H4 (cell line): ENCODE results near the gene DGKI. TPM values are rescaled to one million over a fixed set of nuclear protein-coding genes. Genes with fewer than 3 reads are reported as not detected.
A peak's percentile ranks its signal among the peaks of the same experiment; 100 is the strongest.

Source experiments
- DNase-seq: peaks from one replicate; pipeline ENCODE4 v3.0.0-alpha.2; 2015; ENCODE audit warnings: low spot score
- total RNA-seq: library from RNA; depleted of rRNA; stranded (reverse); fragments of >200 nt; shearing (Covaris generic); gene quantifications from 2 replicates; pipeline ENCODE4 v1.2.3, GENCODE V29; 2014

The DGKI gene
- total RNA-seq, 1 experiment from 2014 or later: 1.5 TPM

DNA sequence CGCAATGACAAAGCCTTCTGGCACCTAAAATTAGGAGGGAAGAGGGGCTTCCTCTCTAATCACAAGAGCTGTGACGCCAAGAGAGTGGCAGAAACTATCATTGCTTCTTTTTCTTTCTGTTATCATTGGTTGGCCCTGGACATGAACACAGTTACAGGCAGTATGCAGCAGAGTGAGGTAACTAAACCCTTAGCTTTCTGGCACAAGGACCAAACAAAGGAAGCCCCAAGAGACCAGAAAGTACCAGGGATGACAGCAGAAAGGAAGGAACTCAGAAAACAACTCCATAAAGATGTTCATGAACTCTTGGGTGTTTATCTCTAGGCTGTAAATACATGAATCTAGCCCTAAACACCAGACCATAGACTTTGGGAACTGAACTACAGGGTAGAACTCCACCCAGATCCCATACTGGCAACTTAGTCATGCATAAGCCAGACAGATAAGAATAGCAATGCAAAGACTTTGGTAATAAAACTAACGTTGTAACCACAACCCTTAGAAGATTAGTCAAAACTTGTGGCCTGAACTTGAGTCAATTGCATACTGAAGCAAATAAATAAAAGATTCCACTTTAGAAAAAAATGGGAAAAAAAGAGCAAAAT lies 307.6 kb downstream of the DGKI start:
- peak; percentile 82 for DNase-seq

DNA sequence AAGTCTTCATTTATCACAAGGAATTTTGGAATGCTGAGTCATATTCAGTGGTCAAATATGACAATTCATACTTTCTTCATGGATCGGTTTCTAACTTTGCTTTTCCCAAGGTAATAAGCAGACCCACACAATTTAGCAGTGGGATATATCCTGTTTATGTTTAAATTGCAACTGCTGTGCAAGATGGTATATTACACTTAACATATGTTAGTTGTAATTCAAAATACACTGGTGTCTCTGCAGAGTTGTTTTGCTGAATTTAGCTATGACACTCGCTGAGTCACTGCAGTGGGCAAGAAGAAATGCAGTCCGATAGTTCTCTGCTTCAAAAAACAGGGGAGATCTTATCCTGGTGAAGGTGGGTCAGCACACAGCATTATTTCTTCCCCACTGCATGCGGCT lies 308.4 kb downstream of the DGKI start:
- DNase-seq: peak; percentile 52

DNA sequence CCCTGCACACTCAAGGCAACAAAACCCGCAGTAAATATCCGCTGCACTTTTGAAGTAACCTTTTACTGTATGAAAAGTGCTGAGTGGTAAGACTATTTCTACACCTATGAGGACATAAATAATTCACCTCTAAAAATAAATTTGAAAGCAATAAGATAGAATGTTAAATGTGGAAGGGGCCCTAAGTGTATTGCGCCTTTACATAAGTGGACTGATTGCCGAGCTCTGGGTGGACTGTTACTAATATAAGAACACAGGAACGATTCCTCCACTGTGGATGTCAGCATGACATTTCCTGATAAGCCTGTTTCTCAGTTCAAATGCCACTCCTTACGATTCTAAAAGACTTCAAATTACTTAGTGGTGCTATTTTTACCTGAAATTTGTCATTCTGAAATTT lies 311.2 kb downstream of the DGKI start:
- DNase-seq: no peak

DNA sequence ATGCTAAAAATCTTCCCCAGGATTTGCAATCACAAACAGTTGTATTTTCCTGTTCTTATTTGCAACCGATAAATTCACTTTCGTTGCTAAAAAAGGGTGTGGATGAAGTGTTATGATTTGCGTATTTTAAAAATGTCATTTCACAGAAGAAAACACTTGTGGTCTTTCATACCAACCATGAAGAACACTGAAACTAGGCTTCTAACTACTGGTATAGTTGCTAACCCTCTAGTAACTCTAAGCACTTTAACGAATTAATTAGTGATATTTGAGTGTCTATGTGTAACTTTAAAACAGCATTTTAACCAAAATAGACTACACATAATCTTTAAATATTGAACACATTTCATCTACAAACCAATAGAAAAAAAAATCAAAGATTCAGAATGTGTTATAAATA lies 315.1 kb downstream of the DGKI start:
- no peak for DNase-seq

DNA sequence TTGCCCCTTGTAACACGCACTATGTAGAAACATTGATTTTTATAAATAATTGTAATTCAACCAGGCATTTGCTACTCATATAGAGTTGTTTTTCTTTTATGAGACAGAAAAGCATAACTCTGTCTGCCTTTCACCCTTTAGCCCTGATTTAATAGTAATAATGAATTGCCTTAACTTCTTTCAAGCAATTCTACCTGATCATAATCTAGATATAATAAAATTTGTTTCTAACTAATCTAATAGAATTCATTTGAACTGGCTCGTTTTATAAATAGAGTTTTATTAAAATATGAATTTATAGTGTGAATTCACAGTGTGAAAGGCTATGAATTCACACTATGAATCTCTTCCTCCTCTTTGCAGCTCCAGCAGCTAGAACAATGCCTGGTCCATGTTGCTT lies 319.1 kb downstream of the DGKI start:
- DNase-seq: no peak

DNA sequence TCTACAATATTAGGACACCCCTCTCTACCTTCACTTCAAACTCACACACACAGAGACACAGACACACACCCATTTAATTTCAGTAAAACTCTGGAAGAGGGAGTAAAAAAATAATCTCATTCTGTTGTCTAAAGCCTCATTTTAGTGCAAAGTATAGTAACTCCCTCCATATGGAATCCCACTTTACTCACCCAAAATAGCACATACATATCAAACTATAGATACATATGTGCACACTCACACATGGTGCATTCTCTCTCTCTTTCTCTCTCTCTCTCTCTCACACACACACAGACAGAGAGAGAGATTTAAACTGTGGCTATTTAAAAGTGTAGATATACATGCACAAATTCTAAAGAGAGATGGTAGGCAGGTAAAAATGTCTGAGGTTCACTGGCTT lies 323.6 kb downstream of the DGKI start:
- no peak for DNase-seq

DNA sequence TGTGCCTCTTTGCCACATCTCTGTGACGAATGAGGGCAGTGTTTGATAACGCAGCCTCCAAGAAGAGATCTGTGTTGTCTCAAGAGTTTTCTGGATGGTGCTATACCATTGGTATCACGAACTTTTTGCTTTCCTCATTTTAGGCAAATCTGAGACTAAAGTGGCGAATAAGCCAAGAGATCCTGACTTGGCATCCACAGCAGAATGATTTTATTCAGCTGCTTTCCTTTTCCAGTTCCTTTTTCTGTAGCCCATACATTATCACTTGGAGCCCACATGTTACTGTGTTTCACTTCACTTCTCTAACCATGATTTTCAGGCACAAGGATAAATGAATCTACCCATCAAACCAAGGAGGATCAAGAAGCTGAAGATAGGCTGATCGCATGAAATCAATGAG lies 325.3 kb downstream of the DGKI start:
- DNase-seq: no peak

DNA sequence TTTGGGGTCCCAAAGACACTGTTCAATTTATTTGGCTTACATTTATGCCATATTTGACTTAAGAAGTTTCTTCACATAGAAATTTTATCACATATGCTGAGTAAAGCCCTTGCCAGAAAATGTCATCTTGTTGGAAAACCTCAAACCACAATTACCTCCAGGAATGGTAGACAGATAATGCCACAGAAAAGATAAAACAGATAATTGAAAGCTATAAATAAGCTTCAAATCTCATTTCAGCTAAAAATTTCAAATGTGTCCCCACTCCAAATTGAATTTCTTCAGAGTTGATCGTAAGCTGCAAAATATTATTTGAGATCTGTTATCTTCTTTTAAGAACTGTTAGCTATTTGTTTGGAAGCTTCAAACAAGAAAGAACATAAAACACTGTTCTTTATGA lies 326.8 kb downstream of the DGKI start:
- DNase-seq: no peak

DNA sequence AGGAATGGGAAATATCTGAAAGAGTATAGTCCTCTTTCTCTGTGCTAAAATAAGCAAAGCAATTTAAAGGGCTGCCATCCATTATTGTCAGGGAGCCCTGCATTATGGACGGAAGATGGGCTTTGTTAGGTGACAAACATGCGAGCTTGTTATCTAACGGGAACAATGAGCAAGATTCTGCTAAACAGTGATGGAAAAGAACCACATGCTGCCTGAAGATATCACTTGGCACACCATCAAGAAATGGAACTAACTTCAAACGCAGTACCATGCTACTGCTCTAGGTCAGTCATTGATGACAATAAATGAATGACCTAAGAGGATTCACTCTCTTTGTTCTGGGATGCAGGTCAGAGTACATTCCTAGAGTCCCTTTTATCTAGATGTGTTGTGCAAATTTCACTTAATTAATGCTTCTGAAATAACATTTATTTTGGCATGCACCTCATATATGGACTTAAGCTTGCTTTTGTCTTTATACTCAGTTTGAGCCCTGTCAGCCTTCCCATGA lies 327.5 kb downstream of the DGKI start:
- DNase-seq: no peak

DNA sequence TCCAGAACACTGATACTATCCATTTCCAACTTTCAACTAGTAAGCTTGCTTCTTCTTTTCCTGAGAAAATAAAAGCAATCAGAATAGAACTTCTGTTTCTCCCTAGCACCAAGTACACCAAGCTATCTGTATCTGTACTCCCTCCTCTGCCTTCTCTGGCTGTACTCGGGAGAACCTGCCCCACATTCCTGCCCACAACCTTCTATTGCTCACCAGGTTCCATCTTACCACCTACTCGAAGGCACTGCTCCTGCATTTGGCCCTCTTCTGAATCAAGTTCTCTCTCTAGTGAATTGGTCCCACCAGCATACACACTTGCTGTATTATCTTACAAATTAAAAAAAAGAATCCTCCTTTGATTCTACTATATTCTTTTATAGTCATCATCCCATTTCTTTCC lies 333.7 kb downstream of the DGKI start:
- DNase-seq: no peak

DNA sequence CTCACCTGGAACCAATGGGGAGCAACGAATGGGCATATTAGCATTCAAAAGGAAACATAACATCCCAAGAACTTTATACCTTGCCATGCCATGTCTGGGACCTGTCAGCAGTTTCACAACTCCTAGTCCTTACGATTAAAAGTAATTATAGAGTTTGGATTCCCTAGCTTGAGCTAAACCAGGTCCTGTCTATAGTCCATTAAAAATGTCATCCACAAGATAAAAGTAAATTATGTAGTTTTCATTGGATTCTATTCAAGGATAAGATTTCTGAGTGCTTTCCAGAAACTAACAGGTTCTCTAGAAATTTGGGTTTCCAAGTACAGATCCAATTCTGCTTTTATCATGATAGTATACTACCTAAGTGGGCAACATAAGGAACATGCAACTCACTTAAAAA lies 339.7 kb downstream of the DGKI start:
- DNase-seq: no peak

DNA sequence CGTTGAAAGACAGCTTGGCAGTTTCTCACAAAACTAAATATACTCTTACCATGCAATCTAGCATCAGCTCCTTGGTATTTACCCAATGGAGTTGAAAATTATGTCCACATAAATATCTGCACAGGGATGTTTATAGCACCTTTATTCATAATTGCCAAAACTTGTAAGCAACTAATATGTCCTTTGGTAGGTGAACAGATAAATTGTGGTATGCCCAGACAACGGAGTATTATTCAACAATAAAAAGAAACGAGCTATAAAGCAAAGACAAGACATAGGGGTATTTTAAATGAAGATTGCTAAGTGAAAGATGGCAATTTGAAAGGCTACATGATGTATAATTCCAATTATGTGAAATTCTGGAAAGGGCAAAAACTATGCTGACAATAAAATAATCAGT lies 340.7 kb downstream of the DGKI start:
- DNase-seq: no peak

DNA sequence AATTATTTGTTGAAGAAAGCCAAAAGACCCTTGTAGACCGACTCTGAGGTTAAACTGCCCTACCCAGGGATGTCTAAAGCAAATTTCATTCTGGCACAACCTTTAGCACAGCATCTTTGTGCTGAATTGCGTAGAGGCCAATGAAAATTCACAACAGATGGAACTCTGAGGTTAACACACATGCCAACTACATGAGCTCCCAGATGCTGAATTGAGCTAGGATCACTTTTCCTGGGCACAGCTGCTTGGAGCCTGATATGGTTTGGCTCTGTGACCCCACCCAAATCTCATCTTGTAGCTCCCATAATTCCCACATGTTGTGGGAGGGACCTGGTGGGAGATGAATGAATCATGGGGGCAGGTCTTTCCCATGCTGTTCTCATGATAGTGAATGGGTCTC lies 345.2 kb downstream of the DGKI start:
- no peak for DNase-seq

DNA sequence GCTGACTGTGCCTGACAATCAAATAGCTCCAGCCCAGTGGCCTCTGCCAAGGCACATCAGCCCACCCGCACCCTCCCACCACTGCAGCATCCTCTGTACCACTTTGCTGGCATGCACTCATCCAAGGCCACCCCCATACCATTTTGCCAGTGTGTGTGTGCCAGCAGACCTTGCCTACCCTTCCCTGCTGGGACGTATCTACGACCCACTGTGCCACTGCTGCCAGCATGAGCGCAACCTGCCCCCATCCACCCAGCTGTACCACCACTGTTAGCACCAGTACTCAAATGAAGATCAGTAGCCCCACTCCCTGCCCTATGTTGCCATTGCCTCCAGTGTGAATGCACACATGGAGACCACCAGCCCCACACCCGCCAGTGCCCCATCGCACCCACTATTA lies 353.9 kb downstream of the DGKI start:
- DNase-seq: no peak

DNA sequence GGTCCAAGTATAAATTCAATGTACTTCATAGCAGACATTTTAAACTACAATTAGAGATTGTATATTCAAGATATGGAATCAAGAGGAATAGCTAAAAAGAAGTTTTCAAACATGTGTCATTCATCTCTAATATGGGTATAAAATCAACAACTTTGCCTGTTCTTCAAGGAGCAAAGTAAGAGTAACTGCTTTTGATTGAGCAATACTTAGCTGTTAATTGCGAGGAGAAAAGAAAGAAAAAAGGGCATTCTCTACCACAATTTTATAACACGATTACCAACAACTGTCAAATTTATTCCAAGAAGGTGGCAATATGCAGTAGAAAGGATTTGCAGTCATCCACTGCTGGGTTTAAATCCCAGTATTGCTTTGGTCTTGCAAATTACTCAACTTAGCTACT lies 356.9 kb downstream of the DGKI start:
- DNase-seq: no peak

DNA sequence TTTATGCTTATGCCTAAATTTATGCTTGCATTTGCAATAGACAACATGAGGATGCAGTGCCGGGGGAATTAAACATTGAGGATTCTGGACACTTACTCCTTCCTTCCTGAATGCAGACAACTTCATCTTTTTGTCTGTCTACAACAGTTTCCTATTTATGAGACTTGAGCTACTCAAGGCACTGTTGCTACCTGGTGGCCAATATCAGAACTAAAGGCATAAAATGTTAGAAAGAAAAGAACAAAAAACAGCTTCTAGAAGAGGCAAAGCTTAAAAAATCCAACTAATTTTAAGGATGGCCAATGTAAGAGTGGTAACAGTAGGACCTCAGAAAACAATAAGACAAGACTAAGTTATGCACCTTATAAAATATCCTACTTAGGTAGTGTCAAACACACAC lies 358.7 kb downstream of the DGKI start:
- DNase-seq: no peak

DNA sequence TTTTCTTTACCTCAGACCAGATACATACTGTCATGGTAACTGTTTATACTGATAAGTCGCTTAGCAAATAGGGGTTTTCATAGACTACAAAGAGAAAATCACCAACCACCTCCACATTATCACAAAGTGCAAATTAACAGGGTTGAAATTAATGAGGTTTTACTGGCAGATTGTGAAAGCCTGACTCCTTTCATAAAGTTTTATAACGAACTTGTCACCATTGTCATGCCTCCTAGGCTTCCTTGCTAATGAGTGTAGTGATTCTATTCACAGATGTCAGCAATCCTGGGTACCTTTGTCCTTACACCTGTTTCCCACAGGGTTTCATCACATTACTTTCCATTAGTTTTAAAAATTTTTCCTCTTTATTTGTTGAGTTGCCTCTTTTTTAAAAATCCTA lies 361.0 kb downstream of the DGKI start:
- no peak for DNase-seq

DNA sequence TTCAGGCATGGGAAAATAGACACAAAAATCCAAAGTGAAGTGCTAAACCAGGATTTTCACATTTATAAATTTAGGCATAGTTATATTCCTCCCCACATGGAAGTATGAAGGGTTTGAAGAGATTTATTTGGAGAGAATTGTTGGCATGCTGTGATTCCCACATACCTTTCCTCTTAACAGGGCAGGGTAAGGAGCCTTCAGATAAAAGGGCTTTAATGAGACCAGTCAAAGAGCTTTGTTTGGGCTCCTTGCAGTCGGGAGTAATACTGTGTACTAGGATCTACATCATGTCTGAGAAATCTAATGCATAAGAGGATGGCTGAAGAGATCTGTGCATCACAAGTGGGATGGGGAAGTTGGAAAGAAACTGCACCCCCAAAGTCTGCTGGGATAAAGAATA lies 362.4 kb downstream of the DGKI start:
- no peak for DNase-seq

DNA sequence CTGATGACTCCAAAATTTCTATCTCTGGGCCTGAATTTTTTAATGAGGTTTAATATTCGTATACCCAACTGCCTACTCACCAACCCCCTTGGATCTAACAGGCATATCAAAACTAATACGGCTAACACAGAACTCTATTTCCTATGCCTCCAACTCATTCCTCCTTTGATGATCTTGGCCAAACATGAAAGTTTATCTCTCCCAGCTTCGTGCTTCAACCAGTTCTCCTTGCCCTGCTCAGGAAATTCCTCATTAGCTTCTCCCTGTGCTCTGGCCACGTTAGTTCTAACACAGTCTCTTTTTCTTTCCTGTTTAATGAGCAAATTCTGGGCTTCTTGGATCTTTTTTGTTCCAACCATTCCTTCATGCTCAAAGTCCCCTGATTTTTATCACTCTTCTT lies 364.3 kb downstream of the DGKI start:
- DNase-seq: no peak

DNA sequence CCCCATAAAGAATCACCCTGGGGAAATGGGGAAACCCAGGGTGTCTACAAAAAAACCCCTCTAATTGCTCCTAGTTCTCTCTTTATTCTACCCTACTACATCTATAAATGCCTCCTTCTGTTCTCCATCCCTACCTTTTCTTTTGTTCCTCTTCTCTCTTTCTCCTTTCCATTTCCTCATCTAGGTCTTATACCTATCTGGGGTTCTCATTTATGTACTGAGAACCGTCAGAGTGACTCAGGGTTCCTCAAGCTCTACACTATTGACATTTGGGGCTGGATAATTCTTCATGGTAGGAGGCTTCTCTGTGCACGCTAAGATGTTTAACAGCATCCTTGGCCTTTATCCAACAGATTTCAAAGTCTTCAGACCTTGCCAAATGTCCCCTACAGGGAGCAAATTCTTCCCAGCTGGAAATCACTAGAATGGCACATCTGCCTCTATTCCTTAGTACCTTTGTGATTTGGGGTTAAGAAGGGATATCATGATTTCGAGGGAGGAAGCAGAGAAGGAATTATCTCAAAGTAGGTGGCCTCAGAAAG lies 365.9 kb downstream of the DGKI start:
- no peak for DNase-seq

DNA sequence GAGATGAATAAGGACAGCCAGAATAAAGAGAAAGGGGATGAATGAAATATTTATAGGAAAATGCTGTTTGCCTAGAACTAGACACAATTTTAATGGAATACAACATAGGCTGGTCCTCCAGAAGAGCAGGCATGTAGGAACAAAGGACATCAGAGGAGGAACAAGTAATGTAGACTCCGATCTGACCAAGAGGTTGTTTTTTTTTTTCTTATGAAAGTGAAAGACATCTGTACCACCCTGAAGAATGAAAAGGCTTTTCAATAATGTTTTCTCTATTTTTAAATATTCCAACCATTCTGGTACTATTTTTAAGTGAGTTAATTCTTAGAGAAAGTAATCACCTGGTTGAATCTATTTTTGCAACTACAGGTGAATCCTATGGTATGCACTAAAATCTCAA lies 366.4 kb downstream of the DGKI start:
- DNase-seq: no peak

DNA sequence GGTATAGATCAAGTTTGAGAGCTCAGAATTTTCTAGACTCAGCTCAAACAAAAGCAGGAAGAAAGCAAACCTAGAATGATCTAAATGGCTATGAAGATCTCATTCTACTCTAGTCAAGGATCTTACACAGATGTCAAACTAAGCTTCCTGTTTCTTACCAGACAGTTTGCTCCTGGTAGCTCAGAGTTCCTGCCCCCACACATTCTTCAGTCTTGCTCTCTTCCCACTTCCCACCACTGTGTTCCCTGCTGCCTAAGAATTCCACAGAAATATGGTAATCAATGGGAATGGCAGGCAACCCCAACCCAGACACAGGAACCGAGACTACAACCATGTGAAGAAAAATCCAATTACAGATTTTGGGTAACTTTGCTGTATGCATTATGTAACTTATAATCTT lies 369.8 kb downstream of the DGKI start:
- no peak for DNase-seq

DNA sequence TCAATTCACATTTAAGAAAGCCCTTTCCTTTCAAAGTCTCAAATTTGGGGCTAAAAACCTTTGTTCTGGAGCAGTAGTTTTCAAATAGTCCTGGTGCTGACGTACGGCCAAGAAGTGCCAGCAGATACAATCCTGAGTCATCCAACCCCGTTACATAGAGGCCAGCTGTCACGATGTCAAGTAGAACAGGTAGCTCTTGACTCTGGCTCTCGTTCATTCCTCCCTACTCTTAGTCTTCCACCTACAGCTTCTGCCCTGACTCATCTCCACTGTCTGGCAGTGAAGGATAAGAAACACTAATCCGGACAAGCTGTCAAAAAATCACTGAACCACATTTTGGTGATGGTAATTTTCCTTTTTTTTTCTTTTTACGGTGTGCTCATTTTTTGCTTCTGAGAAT lies 370.8 kb downstream of the DGKI start:
- no peak for DNase-seq

DNA sequence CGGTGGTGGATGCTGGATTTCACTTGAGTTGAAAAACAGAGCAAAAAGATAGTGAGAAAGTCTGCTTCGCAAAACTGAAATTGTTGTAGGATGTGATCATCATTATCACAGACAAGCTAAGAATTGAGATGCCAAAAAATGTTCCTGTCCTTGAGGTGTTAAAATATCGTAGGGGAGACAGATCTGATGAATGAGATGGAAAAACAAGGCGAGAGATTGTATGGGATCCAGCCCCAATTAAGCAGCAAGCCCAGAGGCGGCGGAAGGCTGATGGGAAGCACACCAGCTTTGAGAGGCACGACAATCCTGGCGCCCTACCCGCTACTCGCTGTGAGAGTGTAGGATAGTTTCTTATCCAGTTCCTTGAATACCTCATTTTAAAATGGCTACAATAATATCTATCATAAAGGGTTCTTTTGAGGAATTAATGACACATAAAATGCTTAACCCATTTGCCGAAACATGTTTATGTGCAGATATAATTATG lies 372.2 kb downstream of the DGKI start:
- DNase-seq: no peak
